Upper lobe of left lung (tissue), 6 donors: Measurements from ENCODE around the gene AP4M1. TPM values are rescaled to one million over a fixed set of nuclear protein-coding genes. Genes with fewer than 3 reads are reported as not detected.

Experiments
- ATAC-seq, 2 donors: fragments of 200-7000 bp; cut with Tn5 transposase; one replicate each; pipeline ENCODE4 v1.9.1; 2022; ENCODE audit warnings: mild to moderate bottlenecking in 2 of 2, moderate library complexity in 2 of 2; ENCODE audit not compliant: low FRiP score in 2 of 2
- DNase-seq, 2 donors: peaks; one replicate each; pipeline ENCODE4 v3.0.0-alpha.2; 2019 to 2020
- H3K27ac ChIP-seq, 4 donors: fragments of 200-600 bp; sonication (generic); one replicate each; pipeline ENCODE4 v1.5.1; 2016 to 2019
- H3K27me3 ChIP-seq, 4 donors: fragments of 200-600 bp; sonication (generic); one replicate each; pipeline ENCODE4 v1.5.1; 2017 to 2019
- H3K36me3 ChIP-seq, 4 donors: fragments of 200-600 bp; sonication (generic); one replicate each; pipeline ENCODE4 v1.5.1; 2016 to 2019
- H3K4me1 ChIP-seq, 4 donors: fragments of 200-600 bp; sonication (generic); one replicate each; pipeline ENCODE4 v1.5.1; 2018 to 2019
- H3K4me3 ChIP-seq, 4 donors: fragments of 200-600 bp; sonication (generic); one replicate each; pipeline ENCODE4 v1.5.1; 2017 to 2019; ENCODE audit warnings: mild to moderate bottlenecking in 2 of 4, moderate library complexity in 1 of 4
- H3K9me3 ChIP-seq, 4 donors: fragments of 200-600 bp; sonication (generic); one replicate each; pipeline ENCODE4 v1.5.1; 2018 to 2019
- EP300 ChIP-seq, 4 donors: sonication (generic); formaldehyde crosslinking; IDR thresholded peaks; one replicate each; pipeline ENCODE4 v1.5.1; 2017; ENCODE audit warnings: antibody characterized with exemption in 4 of 4, control low read depth in 2 of 4
- POLR2A ChIP-seq, 4 donors: fragments of 450-650 bp; IDR thresholded peaks; one replicate each; pipeline ENCODE4 v1.5.1; 2016 to 2017; ENCODE audit warnings: antibody characterized with exemption in 4 of 4, mild to moderate bottlenecking in 2 of 4
- POLR2AphosphoS5 ChIP-seq, 2 donors: sonication (generic); formaldehyde crosslinking; IDR thresholded peaks; one replicate each; pipeline ENCODE4 v1.5.1; 2017; ENCODE audit warnings: antibody characterized with exemption in 2 of 2
- WGBS, 2 donors: methylation state at CpG; one replicate each; pipeline ENCODE4 v1.1.5; 2017 to 2018; 5-methylcytosine and 5-hydroxymethylcytosine counted together
- total RNA-seq, 6 donors: library from RNA; depleted of rRNA in 4 of 6; stranded (reverse); fragments of >200 nt in 4 of 6; gene quantifications; one replicate each; pipeline versions ENCODE4 v1.1.0 to v1.2.1, GENCODE V29; 2016 to 2021
- TF ChIP-seq, protein P1 (sequence below), 6 experiments: fragments of 450-650 bp in 4 of 6; fragments of 200-600 bp in 2 of 6; sonication (generic) in 2 of 6; IDR thresholded peaks; one replicate each; pipeline ENCODE4 v1.5.1; 2016 to 2019; ENCODE audit warnings: antibody characterized with exemption in 6 of 6
- donor health status: DM: no; HTN: no; CAD: no; lungs with moderate emphysema.
- donor health status: DM: no; HTN: yes; CAD: no; lungs with severe emphysema.

AP4M1 gene
- total RNA-seq, 6 donors from 2014 or later, result 17.3 to 142 (median 19.4) TPM

GRCh38 chr7:100148559-100149328, 47.3 kb downstream of the AP4M1 start, which contains the start of gene LAMTOR4:
LAMTOR4 (plus strand) TSS chr7:100148918; CDS start chr7:100148973, 55 bp downstream.
- TF ChIP-seq POLR2AphosphoS5 (IDR thresholded peaks at IDR 0.05) (peak; percentile 85 to 87), EP300 (IDR thresholded peaks at IDR 0.05) (no peak), POLR2A (IDR thresholded peaks at IDR 0.05) (peak in 2 of 4 donors; percentile 64 to 81)
- TF ChIP-seq, protein P1, sequence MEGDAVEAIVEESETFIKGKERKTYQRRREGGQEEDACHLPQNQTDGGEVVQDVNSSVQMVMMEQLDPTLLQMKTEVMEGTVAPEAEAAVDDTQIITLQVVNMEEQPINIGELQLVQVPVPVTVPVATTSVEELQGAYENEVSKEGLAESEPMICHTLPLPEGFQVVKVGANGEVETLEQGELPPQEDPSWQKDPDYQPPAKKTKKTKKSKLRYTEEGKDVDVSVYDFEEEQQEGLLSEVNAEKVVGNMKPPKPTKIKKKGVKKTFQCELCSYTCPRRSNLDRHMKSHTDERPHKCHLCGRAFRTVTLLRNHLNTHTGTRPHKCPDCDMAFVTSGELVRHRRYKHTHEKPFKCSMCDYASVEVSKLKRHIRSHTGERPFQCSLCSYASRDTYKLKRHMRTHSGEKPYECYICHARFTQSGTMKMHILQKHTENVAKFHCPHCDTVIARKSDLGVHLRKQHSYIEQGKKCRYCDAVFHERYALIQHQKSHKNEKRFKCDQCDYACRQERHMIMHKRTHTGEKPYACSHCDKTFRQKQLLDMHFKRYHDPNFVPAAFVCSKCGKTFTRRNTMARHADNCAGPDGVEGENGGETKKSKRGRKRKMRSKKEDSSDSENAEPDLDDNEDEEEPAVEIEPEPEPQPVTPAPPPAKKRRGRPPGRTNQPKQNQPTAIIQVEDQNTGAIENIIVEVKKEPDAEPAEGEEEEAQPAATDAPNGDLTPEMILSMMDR (IDR thresholded peaks at IDR 0.05), result peak in 2 of 6 experiments; percentile 24 to 32
- Histone ChIP-seq H3K9me3 (no peaks in the 10 kb centered on the region), H3K4me1 (peaks cover 14 to 31% (median 22%) of the 10 kb centered on the region in 4 donors), H3K36me3 (peaks cover 0 to 12% (median 9%) of the 10 kb centered on the region in 4 donors), H3K27me3 (no peaks in the 10 kb centered on the region), H3K27ac (peak within 1 kb of the TSS; percentile 79 to 99 (median 92)), H3K4me3 (peak within 1 kb of the TSS; percentile 90 to 97 (median 92))
- peak; percentile 94 to 100 for DNase-seq
- ATAC-seq, result peak; percentile 99 to 100
- 0% methylated on average over 15 to 43 of the region's 46 CpGs for WGBS, 2 donors

- peak in 1 of 2 donors; percentile 52 for DNase-seq
- Histone ChIP-seq H3K4me3 (no peak overlapping the region), H3K9me3 (no peaks in the 10 kb centered on the region), H3K36me3 (peaks cover 3 to 45% (median 36%) of the 10 kb centered on the region in 4 donors), H3K27me3 (no peaks in the 10 kb centered on the region), H3K4me1 (peaks cover 19 to 54% (median 35%) of the 10 kb centered on the region in 4 donors), H3K27ac (peak overlapping the region in 2 of 4 donors; percentile 6 to 64)
- ATAC-seq, result no peak
- TF ChIP-seq POLR2AphosphoS5 (IDR thresholded peaks at IDR 0.05) (no peak), POLR2A (IDR thresholded peaks at IDR 0.05) (no peak), EP300 (IDR thresholded peaks at IDR 0.05) (no peak)
- TF ChIP-seq, protein P1 (IDR thresholded peaks at IDR 0.05), result no peak
Measured at GRCh38 chr7:100152404-100152803, 51.0 kb downstream of the AP4M1 start.

- H3K4me1 ChIP-seq, result peaks cover 23 to 59% (median 41%) of the 10 kb centered on the region in 4 donors
- peak overlapping the region in 1 of 4 donors; percentile 64 for H3K27ac ChIP-seq
- H3K36me3 ChIP-seq, result peaks cover 3 to 45% (median 36%) of the 10 kb centered on the region in 4 donors
- TF ChIP-seq POLR2A (IDR thresholded peaks at IDR 0.05) (no peak), EP300 (IDR thresholded peaks at IDR 0.05) (no peak), POLR2AphosphoS5 (IDR thresholded peaks at IDR 0.05) (no peak)
- TF ChIP-seq, protein P1 (IDR thresholded peaks at IDR 0.05), result no peak
- H3K4me3 ChIP-seq, result no peak overlapping the region
- H3K9me3 ChIP-seq, result no peaks in the 10 kb centered on the region
- H3K27me3 ChIP-seq, result no peaks in the 10 kb centered on the region
- WGBS, 2 donors, result 89 to 90% methylated on average over 13 to 15 of the region's 18 CpGs
- ATAC-seq (no peak), DNase-seq (peak in 1 of 2 donors; percentile 54)
Measured at GRCh38 chr7:100152937-100153666, 51.7 kb downstream of the AP4M1 start.

GRCh38 chr7:100153708-100154535, 52.5 kb downstream of the AP4M1 start:
- H3K4me3 ChIP-seq, result no peak overlapping the region
- H3K36me3 ChIP-seq, result peaks cover 3 to 45% (median 36%) of the 10 kb centered on the region in 4 donors
- TF ChIP-seq POLR2AphosphoS5 (IDR thresholded peaks at IDR 0.05) (no peak), EP300 (IDR thresholded peaks at IDR 0.05) (no peak), POLR2A (IDR thresholded peaks at IDR 0.05) (no peak)
- TF ChIP-seq, protein P1 (IDR thresholded peaks at IDR 0.05), result no peak
- ATAC-seq, result no peak
- H3K27ac ChIP-seq, result no peak overlapping the region
- DNase-seq, result no peak
- H3K9me3 ChIP-seq, result no peaks in the 10 kb centered on the region
- no peaks in the 10 kb centered on the region for H3K27me3 ChIP-seq
- peaks cover 21 to 59% (median 42%) of the 10 kb centered on the region in 4 donors for H3K4me1 ChIP-seq
- WGBS, 2 donors, result 80 to 83% methylated on average over 15 to 16 of the region's 16 CpGs
